HG03457 (cell line): ENCODE results near the gene PDE8A.

Source experiments
- ATAC-seq: cut with Tn5 transposase; IDR thresholded peaks from one replicate; pipeline ENCODE4 v1.9.1; 2021; ENCODE audit warnings: moderate number of reproducible peaks; ENCODE audit not compliant: unreplicated experiment

Gene PDE8A

GRCh38 chr15:85116925-85117646 is 135.4 kb downstream of the PDE8A start:
- ATAC-seq: no peak

GRCh38 chr15:85118173-85118572 is 136.5 kb downstream of the PDE8A start:
- ATAC-seq: no peak

GRCh38 chr15:85118581-85118980 is 136.9 kb downstream of the PDE8A start:
- ATAC-seq: no peak

GRCh38 chr15:85120351-85121113 is 138.9 kb downstream of the PDE8A start:
- ATAC-seq: no peak

- no peak for ATAC-seq
These were observed 142.5 kb downstream of the PDE8A start for GRCh38 chr15:85124173-85124572.

- no peak for ATAC-seq
These were observed 143.5 kb downstream of the PDE8A start for GRCh38 chr15:85125056-85125661.

GRCh38 chr15:85128621-85129020 is 147.0 kb downstream of the PDE8A start:
- no peak for ATAC-seq

- ATAC-seq: no peak
These were observed 148.2 kb downstream of the PDE8A start for GRCh38 chr15:85129881-85130280.

GRCh38 chr15:85131915-85132314 is 150.3 kb downstream of the PDE8A start:
- ATAC-seq: no peak

- no peak for ATAC-seq
These were observed 152.1 kb downstream of the PDE8A start for GRCh38 chr15:85133709-85134108.

- no peak for ATAC-seq
These were observed 156.0 kb downstream of the PDE8A start for GRCh38 chr15:85137489-85138168.

- ATAC-seq: no peak
These were observed 157.7 kb downstream of the PDE8A start for GRCh38 chr15:85139391-85139790.

- ATAC-seq: no peak
These were observed 160.1 kb downstream of the PDE8A start for GRCh38 chr15:85141726-85142125.

- ATAC-seq: no peak
These were observed 160.7 kb downstream of the PDE8A start for GRCh38 chr15:85142312-85142711.

- ATAC-seq: no peak
These were observed 167.9 kb downstream of the PDE8A start for GRCh38 chr15:85149465-85150129.

- no peak for ATAC-seq
These were observed 168.4 kb downstream of the PDE8A start for GRCh38 chr15:85150130-85150480.

GRCh38 chr15:85151145-85151544 is 169.5 kb downstream of the PDE8A start:
- ATAC-seq: no peak

GRCh38 chr15:85151861-85152260 is 170.2 kb downstream of the PDE8A start:
- ATAC-seq: no peak

GRCh38 chr15:85154061-85154460 is 172.4 kb downstream of the PDE8A start:
- no peak for ATAC-seq

GRCh38 chr15:85155360-85155759 is 173.7 kb downstream of the PDE8A start:
- no peak for ATAC-seq

- no peak for ATAC-seq
These were observed 174.2 kb downstream of the PDE8A start for GRCh38 chr15:85155857-85156256.
